GM13977 (cell line): ENCODE results near the gene MEN1.

Experiments
- DNase-seq: peaks from one replicate; pipeline ENCODE4 v3.0.0; 2012; ENCODE audit warnings: low spot score
- CTCF ChIP-seq: IDR thresholded peaks from 2 replicates; pipeline ENCODE4 v1.5.1; 2012; ENCODE audit warnings: mild to moderate bottlenecking, control low read depth; ENCODE audit not compliant: insufficient read depth; ENCODE audit errors: extremely low read depth, missing control alignments
- in situ Hi-C: fragments of 300-500 bp; cut with MboI; formaldehyde crosslinking; loops from one replicate; pipeline ENCODE4 v1.12.0; 2022; ENCODE audit warnings: low sequenced_read_pairs, low pct_unique_long_range_greater_than_20kb, mixed read lengths, inconsistent platforms; ENCODE audit not compliant: unreplicated experiment

MEN1 gene

GRCh38 chr11:64793271-64794160 lies 16.8 kb downstream of the MEN1 start:
- no peak for DNase-seq
- in situ Hi-C loops, result no loop called here
- no peak for TF ChIP-seq CTCF

GRCh38 chr11:64792482-64792881 lies 17.9 kb downstream of the MEN1 start:
- DNase-seq, result no peak
- TF ChIP-seq CTCF, result no peak
- in situ Hi-C loops, result no loop called here

GRCh38 chr11:64791781-64792291 lies 18.5 kb downstream of the MEN1 start:
- no peak for DNase-seq
- TF ChIP-seq CTCF, result no peak
- in situ Hi-C loops, result no loop called here

GRCh38 chr11:64790205-64791095 lies 19.9 kb downstream of the MEN1 start:
- in situ Hi-C loops, result no loop called here
- no peak for TF ChIP-seq CTCF
- no peak for DNase-seq

- in situ Hi-C loops, result no loop called here
- no peak for DNase-seq
- TF ChIP-seq CTCF, result no peak
Observed at GRCh38 chr11:64789331-64790204, 20.8 kb downstream of the MEN1 start.
